ACC112 (cell line): Measurements from ENCODE around the gene MOB3A.
A peak's percentile ranks its signal among the peaks of the same experiment; 100 is the strongest.

ENCODE experiments used
- H2AFZ ChIP-seq: fragments of 200-600 bp; sonication (generic); one replicate; pipeline ENCODE4 v1.6.0; 2017; ENCODE audit warnings: antibody characterized with exemption, low read length; ENCODE audit not compliant: unreplicated experiment
- H3K27ac ChIP-seq: fragments of 200-600 bp; sonication (generic); 2 replicates; pipeline ENCODE4 v1.5.1; 2014; ENCODE audit warnings: low read depth, mild to moderate bottlenecking, antibody characterized with exemption, low read length, moderate library complexity
- H3K27me3 ChIP-seq: fragments of 200-600 bp; sonication (generic); 2 replicates; pipeline ENCODE4 v1.6.1; 2014; ENCODE audit warnings: mild to moderate bottlenecking, antibody characterized with exemption, low read length, moderate library complexity, mixed read lengths; ENCODE audit not compliant: insufficient read depth
- H3K36me3 ChIP-seq: fragments of 200-600 bp; sonication (generic); 2 replicates; pipeline ENCODE4 v1.6.1; 2016; ENCODE audit warnings: mild to moderate bottlenecking, antibody characterized with exemption, low read length, moderate library complexity, mixed read lengths; ENCODE audit not compliant: insufficient read depth
- H3K4me1 ChIP-seq: fragments of 200-600 bp; sonication (generic); one replicate; pipeline ENCODE4 v1.6.1; 2016; ENCODE audit warnings: low read length, mixed read lengths; ENCODE audit not compliant: insufficient read depth, unreplicated experiment, control insufficient read depth
- H3K4me3 ChIP-seq: fragments of 200-600 bp; sonication (generic); 2 replicates; pipeline ENCODE4 v1.5.1; 2014; ENCODE audit warnings: mild to moderate bottlenecking, low read depth, low read length
- H3K79me2 ChIP-seq: fragments of 200-600 bp; sonication (generic); one replicate; pipeline ENCODE4 v1.6.0; 2016; ENCODE audit warnings: low read length; ENCODE audit not compliant: control insufficient read depth, unreplicated experiment, insufficient read depth

The MOB3A gene

DNA sequence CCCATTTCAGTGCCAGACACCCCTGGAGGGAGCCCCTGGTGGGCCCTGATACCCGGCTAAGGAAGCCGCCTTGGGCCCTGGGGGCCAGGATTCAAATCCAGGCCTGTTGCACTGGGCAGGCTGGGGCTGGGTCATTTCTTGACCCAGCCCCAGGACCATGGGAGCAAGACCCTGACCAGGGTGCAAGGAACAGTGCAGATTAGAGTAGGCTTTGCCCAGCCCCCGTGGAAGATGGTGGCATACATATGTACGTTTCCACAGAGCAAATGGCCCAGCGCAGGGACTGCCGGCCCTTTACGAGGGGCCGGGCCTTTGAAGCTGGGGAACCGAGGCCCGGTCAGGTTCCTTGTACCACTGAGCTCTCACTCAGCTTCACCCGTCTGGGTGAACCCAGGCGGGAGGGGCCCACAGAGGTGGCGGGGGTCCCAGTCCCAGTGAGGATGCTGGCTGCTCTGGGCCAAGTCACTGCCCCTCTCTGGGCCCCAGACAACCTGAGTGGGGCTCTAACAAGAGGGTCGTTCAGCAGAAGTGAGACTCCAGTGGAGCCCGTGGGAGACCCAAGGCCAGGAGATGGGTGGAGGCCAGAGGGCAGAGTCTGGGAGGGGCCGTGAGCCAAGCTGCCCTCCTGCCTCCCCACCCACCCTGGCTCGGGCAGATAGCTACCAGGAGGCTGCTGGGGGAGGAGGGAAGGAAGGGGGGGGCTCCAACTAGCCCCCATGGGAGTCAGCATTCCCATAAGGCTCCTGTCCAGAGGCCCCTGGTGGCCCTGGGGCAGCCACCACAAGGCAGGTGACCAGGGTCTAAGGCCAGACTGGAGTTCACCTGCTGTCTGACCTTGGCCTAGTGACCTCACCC, 47.8 kb downstream of the MOB3A start:
- Histone ChIP-seq H3K4me1 (peaks cover 38% of the 10 kb centered on the region), H3K4me3 (peak overlapping the region; percentile 97), H3K79me2 (peaks cover 35% of the 10 kb centered on the region), H2AFZ (no peak overlapping the region), H3K36me3 (no peaks in the 10 kb centered on the region), H3K27ac (peak overlapping the region; percentile 34; the same call in 1 of the 2 replicates), H3K27me3 (no peaks in the 10 kb centered on the region)

DNA sequence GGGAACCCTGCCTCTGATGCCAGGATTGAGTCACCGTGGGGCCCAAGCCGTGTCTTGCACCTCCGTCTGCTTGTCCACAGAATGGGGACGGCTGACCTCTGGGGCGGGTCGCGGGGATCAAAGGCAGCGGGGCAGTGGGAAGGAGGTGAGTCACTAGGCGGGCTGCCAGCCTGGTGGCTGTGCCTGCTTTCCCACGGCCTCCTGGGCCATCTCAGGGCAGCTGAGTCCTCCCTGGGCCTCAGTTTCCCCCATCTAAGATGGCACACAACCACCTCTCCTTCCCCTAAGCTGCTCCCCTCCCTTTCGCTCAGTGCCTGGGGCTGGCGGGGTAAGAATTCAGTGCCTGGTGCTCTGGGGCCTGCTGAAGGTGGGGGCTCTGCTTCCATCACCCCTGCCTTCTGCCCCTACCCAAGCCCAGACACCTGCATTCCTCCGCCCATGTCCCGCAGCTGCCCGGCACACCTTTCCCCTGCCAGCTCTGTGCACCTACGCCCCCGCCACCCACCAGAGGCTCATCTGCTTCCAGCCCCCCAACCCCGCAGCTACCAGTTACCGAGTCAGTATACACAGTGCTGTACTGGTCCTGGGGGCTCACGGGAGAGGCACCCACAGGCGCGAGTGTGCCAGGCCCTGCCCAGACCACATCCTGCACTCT, 48.5 kb downstream of the MOB3A start:
- no peaks in the 10 kb centered on the region for H3K36me3 ChIP-seq
- no peak overlapping the region for H2AFZ ChIP-seq
- no peaks in the 10 kb centered on the region for H3K27me3 ChIP-seq
- H3K27ac ChIP-seq, result peak overlapping the region; percentile 34; the same call in 1 of the 2 replicates
- peaks cover 38% of the 10 kb centered on the region for H3K4me1 ChIP-seq
- no peak overlapping the region; the same call in 1 of the 2 replicates for H3K4me3 ChIP-seq
- H3K79me2 ChIP-seq, result peaks cover 35% of the 10 kb centered on the region

DNA sequence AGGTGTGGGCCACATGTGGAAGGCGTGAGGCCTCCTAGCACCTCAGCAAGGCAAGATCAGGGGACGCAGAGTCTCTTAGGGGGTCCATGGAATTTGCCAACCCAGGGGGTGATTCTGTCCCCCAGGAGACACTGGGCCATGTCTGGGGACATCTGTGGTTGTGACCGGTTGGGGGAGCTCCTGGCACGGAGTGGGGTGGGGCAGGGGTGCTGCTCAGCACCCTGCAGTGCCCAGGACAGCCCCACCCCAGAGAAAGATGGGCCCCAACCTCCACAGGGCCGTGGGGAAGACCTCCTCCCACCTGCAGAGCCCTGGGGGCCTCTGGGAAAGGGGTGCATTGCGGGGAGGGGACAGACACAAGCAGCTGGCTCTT, 49.1 kb downstream of the MOB3A start:
- H3K27me3 ChIP-seq, result no peaks in the 10 kb centered on the region
- H3K27ac ChIP-seq, result no peak overlapping the region; the same call in 1 of the 2 replicates
- H3K36me3 ChIP-seq, result no peaks in the 10 kb centered on the region
- H3K79me2 ChIP-seq, result peaks cover 35% of the 10 kb centered on the region
- H2AFZ ChIP-seq, result no peak overlapping the region
- no peak overlapping the region for H3K4me3 ChIP-seq
- peaks cover 35% of the 10 kb centered on the region for H3K4me1 ChIP-seq

DNA sequence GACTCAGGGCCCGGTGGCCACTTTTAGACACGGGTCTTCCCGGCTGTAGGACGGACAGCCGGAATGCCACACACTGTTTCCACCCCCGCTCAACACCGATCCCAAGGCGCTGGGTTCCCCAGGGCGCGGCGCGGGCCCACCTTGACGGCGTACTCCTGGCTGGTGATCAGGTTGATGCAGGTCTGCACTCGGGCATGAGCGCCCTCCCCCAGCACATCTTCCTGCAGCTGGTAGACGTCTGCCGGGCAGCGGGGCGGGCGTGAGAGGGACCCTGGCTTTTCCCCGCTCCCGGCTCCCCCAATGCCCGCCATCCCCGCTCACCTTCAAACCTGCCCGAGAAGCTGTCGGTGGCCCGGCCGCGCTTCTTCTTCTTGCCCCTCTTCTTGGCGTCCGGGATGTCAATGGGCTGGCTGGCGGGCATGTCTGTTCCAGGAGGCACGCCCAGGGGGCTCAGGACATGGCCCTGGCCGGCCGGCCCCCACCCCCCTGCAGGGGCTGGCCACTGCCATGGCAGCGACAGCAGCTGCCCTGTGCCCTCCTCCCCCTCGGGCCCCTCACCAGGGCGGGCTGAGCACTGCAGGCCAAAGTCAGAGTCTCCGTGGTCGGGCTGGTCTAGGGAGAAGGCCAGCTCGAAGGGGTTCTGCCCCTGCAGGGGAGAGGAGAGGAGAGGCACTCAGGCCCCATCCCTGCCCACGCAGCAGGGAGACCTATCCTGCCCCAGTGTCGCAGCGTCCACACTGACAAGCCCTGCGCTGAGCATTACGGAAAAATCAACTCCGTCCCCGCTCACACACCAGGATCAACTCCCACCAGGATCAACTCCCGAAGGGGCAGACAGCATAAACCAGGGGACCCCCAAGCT, 49.8 kb downstream of the MOB3A start:
- Histone ChIP-seq H3K27me3 (no peaks in the 10 kb centered on the region), H3K4me3 (no peak overlapping the region), H2AFZ (no peak overlapping the region), H3K36me3 (no peaks in the 10 kb centered on the region), H3K27ac (no peak overlapping the region), H3K79me2 (peaks cover 35% of the 10 kb centered on the region), H3K4me1 (peaks cover 28% of the 10 kb centered on the region)

DNA sequence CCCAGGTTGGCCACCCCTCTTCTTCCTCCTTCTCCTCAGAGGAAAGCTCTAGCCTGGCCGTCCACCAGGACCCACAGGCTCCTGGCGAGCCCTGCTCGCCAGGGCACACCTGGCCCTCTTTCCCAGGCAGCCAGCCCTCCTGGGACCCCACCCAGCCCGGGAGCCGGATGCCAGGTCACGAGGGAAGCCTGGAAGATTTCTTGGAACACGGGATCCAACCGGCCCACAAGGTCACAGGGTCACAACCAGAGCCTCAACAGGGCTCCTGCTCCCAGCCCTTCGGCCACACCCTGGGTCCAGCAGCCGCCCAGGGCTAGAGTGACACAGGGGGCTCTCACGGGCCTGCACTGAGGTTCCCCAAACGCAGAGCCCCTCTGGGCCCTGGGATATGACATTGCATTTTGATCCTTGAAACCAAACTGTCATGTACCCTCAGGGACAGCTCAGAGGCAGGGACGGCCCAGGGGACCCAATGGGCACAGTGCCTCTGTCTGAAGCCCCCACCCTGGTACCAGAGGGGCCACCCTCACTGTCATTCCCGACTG, 50.6 kb downstream of the MOB3A start:
- Histone ChIP-seq H3K4me3 (no peak overlapping the region), H3K27ac (no peak overlapping the region), H3K4me1 (peaks cover 28% of the 10 kb centered on the region), H2AFZ (no peak overlapping the region), H3K27me3 (no peaks in the 10 kb centered on the region), H3K36me3 (no peaks in the 10 kb centered on the region), H3K79me2 (peaks cover 35% of the 10 kb centered on the region)

DNA sequence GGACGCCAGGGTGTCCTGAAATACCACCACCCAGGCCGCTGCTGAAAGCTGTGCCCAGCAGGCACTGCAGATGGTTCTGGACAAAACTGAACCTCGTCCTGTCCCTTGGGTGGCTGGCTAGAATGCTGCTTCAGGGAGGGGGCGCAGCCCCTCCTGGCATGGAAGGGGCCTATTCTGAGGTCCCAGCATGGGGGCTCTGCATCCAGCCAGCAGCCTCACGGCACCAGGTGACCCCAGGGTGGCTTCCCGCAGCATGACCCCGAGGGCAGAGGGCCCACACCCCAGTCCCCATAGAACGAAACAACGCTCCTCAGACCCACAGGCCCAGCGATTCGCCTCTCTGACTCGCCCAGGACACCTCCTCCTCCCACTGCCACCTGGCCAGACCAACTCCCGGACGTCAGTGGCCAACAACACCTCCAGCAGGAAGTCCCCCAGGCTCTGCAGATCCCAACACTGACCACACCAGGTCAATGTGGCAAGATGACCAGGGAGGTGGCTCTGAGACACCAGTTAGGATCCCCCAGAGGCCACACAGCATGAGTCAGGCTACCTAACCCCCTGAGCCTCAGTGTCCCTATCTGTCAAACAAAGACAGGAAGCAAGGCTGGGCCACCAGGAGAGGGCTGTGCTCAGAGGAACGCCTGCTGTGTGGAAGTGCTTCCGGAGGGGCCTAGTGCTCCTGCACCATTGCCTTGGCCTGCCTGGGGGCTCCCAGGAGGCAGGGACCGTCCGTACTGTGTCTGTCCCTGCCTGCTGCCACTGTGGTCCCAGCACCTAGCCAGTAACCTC, 51.2 kb downstream of the MOB3A start:
- no peak overlapping the region for H3K27ac ChIP-seq
- peaks cover 28% of the 10 kb centered on the region for H3K79me2 ChIP-seq
- H3K36me3 ChIP-seq, result no peaks in the 10 kb centered on the region
- H3K4me3 ChIP-seq, result no peak overlapping the region
- H3K4me1 ChIP-seq, result peaks cover 28% of the 10 kb centered on the region
- H2AFZ ChIP-seq, result no peak overlapping the region
- no peaks in the 10 kb centered on the region for H3K27me3 ChIP-seq

DNA sequence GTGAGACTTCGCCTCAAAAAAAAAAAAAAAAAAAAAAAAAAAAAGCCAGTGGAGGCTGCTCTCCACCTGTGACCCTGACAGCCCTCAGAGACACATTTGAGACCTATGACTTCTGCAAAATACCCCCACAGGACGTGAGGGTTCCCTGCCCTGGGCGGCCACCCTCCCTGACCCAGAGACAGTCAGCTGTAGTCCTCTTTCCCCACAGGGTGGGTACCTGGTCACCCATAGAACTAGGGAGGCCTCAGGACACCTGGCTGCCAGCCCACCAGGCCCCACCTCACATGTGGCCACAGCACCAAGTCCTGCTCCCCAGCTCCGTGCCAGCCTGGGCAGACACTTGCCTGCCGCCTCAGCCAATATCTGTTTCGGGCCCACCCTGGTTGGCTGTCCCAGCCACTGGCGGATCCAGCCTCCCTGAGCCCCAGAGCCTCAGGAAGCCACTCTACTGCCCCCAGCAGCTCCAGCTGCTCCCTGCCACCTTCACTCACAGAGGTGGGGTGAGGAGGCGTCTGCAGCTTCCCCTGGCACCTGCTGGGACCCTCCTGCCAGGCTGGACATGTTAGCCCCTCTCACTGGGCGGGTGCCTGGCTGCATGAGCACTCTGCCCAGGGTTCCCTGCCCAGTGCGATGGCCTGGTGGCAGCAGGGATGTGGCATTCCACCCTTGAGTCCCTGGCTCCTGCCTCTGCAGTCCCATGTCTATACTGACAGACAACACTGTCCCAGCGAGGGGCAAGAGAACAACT, 52.0 kb downstream of the MOB3A start:
- Histone ChIP-seq H3K36me3 (no peaks in the 10 kb centered on the region), H3K27me3 (no peaks in the 10 kb centered on the region), H3K79me2 (peaks cover 21% of the 10 kb centered on the region), H3K27ac (no peak overlapping the region), H2AFZ (no peak overlapping the region), H3K4me3 (no peak overlapping the region), H3K4me1 (peaks cover 22% of the 10 kb centered on the region)

DNA sequence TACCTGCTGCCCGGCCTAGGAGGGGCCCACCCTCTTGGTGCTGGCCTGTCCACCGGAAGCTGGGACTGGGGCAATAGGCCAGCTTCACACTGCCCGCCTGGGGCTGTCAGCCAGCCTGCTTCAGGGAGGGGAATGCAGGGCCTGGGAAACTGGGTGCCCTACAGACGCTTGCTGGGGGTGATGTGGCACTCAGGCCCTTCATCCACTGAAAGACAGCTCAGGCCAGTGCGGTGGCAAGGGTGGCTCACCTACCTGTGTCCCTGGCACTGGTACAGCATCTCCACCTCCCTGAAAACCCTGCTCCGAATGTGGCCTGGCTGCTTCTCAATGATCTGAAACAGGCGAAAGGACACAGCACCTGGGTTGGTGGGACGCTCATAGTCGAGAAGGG, 52.9 kb downstream of the MOB3A start:
- Histone ChIP-seq H3K4me1 (peaks cover 13% of the 10 kb centered on the region), H2AFZ (no peak overlapping the region), H3K4me3 (no peak overlapping the region), H3K79me2 (peaks cover 12% of the 10 kb centered on the region), H3K27ac (no peak overlapping the region), H3K27me3 (no peaks in the 10 kb centered on the region), H3K36me3 (no peaks in the 10 kb centered on the region)

DNA sequence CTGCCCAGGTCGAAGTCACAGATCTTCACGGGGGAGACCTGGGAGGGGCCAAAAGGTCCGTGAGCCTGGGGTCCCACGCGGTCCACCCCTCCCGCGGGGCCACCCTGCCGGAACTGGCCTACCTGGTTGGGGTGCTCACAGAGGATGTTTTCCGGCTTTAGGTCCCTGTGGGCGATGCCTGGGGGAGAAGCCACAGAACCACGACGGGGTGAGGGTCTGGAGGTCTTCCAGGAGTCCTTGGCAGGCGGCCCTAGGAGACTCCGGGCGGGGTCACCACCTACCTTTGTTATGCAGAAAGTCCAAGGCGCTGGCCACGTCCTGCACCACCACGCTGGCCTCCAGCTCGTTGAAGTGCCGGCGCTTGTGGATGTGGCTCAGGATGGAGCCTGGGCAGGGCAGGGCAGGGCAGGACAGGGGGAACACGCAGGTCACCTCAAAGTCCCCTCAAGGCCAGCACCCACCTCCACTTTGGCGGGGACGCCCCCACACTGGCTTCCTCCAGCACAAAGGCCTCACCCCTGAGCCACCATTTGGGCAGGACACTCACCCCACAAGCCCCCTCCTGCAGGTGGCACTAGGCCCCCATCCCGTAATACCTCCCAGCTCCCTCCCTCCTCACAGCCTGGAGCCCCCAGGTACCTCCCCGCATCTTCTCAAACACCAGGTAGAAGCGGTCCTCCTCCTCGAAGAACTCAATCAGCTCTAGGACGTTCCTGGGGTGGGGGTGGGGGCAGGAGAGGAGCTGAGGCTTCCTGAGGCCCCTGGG, 53.5 kb downstream of the MOB3A start:
- H3K27ac ChIP-seq, result no peak overlapping the region
- no peak overlapping the region for H2AFZ ChIP-seq
- H3K36me3 ChIP-seq, result no peaks in the 10 kb centered on the region

More for the DNA sequence above, 53.5 kb downstream of the MOB3A start:
- Histone ChIP-seq H3K4me1 (peaks cover 7% of the 10 kb centered on the region), H3K79me2 (peaks cover 6% of the 10 kb centered on the region), H3K27me3 (no peaks in the 10 kb centered on the region), H3K4me3 (no peak overlapping the region)
